HG02852 (cell line): ENCODE data around the gene C17orf67.

Experiments used
- ATAC-seq: cut with Tn5 transposase; IDR thresholded peaks from one replicate; pipeline ENCODE4 v1.9.1; 2021; ENCODE audit warnings: mild to moderate bottlenecking, moderate library complexity; ENCODE audit not compliant: unreplicated experiment

C17orf67 gene

DNA sequence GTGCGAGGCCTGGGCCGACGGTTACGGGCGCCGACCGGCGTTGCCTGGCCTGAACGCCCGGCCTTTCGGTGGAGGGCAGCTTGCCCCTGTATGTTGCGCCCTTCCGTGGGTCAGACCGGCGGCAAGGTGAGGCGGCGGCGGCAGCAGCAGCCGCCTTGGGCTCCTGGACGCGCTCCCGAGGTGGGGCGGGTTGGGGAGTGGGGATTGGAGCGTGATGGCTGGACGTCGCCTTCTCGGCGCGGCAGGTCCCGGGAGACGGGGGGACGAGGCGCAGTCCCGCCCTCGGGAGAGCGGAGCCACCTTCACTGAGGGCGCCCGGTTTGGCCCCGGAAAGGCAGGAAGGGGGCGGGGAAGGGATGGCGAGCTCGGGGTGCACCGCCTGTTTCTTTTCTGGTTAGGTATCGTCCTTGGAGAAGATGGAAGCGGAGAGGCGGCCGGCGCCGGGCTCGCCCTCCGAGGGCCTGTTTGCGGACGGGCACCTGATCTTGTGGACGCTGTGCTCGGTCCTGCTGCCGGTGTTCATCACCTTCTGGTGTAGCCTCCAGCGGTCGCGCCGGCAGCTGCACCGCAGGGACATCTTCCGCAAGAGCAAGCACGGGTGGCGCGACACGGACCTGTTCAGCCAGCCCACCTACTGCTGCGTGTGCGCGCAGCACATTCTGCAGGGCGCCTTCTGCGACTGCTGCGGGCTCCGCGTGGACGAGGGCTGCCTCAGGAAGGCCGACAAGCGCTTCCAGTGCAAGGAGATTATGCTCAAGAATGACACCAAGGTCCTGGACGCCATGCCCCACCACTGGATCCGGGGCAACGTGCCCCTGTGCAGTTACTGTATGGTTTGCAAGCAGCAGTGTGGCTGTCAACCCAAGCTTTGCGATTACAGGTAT, 902 bp upstream of the C17orf67 start:
- peak; percentile 37 for ATAC-seq

DNA sequence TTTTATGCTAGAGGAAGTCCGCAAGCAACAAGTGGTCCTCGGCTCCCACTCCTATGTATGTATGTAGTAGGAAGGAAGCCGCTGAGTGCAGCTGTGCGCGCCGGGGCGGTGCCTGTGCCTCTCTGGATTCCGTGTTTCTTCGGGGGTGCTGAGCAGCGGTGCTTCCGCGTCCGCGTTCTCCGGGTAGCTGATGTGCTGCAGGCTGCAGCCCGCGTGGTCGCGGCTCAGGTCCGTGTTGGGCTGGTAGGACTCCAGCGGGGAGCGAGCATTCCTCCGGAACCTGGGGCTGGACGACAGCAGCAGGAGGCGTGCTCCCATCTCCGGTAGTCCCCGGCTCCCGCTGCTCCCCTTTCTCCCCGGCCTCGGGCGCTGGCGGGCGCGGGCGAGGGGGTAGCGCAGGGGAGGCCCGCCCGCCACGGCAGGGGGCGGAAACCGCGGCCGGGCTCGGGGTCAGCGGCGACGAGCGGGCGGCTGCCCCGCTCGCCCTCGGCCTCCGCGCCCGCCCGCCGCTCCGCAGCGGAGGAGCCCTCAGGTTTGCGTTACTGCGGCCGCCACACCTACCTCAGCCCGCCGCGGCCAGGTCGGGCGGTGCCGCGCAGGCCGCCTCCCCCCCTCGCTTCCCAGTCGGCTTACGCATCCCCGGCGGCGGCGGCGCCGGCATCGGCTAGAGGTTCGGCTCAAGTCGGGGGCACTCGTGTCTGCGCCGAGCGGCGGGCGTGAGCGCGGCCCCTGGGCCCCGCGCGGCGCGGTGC, 487 bp downstream of the C17orf67 start:
- peak; percentile 47 for ATAC-seq

DNA sequence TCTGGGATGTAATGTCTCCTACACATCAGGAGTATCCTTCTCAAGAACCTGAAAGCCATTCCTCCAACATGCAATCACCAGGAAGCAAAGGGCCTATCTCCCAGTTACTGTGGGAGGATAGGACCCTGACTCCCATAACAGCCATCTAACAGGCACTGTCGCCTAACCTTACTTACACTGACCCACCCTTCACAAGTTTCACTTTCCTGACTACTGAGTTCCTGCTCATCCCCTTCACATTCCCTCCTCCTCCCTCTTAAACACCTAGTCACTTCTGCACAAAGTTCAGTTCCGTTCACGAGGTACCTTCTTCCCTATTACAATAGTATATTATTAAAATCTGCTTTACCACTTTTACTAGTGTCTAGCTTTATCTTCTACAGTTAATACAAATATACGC, 1.3 kb downstream of the C17orf67 start:
- ATAC-seq = no peak

DNA sequence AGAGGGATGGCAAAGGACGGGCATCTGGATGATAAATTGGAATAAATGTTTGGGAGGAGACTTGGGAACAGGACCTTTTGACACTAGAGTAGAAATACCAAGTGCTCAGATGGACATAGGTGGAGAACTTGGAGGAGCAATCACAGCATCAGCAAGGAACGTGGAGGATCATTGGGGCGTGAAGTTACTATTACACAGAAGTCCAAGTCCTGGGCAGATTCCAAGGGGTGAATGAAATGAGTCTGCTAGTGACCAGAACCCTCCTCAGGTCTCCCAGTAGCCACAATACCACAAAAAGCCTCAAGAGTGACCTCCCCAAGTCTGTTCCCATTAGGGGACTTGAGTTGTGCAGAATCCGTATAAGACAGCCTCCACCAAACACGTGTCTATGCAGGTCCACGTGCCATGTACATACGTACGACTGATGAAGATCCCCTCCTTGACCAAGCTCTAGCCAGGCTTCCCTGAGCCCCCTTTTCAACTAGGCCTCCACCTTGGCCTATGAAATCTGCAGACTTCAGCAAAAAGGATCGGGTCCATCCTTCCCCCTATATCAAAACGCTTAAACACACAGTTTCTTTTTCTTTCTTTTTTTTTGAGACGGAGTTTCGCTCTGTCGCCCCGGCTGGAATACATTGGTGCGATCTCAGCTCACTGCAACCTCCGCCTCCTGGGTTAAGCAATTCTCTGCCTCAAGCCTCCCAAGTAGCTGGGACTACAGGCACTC, 2.2 kb downstream of the C17orf67 start:
- ATAC-seq = no peak

DNA sequence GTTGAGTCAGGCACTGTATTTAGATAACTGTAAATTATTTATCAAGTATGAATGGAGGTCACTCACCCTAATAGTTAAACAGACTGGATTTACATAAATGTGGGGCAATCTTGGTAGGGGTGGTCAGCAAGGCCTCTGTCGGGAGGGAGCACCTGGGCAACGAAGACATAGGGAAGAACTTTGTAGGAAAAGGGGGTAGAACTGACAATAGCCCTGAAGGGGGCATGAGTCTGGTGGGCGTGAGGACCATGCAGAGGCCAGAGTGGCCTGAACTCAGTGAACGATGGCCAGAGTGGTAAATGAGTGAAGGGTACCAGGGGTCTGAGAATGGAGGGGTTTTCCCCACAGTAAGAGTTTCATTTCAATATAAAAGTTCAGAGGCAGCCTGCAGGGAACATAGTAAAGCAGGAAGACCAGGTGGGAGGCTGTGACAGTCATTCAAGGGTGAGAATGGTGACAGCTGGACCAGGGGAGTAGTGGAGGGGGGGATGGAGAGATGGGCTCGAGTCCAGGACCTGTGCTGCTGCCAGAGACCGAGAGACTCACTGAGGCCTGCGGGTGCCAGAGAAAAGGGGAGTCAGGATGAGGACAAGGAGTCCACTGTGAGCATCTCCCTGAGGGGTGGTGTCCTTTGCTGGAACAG, 2.9 kb downstream of the C17orf67 start:
- no peak for ATAC-seq

DNA sequence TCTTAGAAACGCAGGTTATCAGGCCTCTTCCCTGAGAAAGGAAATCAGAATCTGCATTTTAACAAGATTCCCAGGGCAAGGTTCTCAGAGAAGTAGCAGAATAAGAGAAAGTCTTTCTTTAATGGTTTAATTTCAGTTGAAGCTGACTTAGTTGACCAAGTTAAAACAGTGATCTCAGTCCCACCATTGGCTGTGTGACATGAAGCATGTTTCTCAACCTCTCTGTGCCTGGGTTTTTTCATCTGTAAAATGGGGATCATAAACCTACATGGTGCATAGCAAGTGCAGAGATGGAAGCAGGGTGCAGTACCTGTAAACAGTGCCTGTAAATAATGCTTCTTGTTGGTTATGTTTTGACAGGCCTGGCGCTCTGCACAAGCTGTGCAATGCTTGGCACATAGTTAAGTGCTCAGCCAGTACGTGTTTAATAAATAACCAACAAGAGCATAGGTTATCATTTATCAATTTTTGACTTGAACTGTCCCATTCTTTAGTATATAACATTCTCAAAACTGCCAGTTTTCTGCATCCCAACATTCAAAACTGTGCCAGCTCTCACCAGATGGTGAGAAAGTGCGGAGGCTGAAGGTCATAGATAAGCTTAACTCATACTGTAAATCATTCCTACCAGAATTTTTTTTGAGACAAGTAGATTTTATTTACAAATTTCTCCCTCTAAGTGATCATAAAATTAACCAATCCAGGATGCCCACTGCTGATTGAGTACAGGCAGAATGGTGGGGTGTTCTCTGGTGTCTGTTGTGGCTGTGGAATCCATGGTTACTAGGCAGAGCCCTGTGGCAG, 6.9 kb downstream of the C17orf67 start:
- no peak for ATAC-seq

DNA sequence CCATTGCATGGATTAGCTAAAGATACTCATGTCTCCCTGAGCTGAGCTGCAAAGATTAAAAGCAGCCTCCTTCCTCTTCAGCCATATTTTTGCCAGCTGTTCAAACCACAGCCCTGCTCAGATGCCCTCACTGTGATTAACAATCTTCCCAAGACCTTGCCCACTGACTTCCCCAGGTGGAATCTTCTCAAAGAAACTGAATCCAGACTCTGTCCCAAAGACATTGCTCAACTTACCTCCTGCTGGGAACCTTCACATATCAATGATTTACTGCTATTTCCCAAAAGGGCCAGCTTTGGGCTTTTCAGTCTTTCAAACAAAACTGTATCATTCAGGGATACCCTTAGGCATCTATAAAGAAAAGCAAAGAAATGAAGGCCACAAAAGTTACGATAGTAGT, 9.2 kb downstream of the C17orf67 start:
- ATAC-seq = no peak

DNA sequence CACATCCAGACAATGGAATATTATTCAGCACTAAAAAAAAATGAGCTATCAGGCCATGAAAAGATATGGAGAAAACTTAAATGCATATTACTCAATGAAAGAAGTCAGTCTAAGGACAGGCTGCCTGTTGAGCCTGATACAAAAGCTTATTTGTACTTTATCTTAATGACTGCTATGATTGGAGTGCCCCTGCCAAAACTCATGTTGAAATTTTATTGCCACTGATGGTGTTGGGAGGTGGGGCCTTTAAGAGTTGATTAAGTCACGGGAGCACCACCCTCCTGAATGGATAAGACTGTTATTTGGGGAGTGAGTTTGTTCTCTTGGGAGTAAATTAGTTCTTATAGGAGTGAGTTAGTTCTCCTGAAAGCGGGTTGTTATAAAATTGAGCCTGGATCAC, 9.9 kb downstream of the C17orf67 start:
- no peak for ATAC-seq

DNA sequence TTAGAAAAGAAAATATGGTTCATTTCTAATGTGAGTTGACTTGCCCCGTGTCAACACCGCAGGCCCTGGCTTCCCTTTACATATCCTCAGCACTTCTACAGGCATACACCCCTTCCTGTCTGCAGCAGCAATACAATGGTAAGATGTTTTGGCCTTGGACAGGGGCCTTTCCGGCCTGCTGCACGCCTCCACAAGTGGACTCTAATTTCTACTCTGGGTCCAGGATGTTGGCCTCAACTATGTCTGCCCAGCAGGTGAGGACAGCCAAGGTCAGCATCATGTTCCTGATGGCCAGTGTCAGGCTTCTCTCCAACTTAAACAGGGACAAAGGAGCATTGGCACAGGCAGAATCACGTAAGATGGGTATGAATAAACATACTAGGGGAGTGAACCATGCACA, 11.0 kb downstream of the C17orf67 start:
- ATAC-seq = no peak

DNA sequence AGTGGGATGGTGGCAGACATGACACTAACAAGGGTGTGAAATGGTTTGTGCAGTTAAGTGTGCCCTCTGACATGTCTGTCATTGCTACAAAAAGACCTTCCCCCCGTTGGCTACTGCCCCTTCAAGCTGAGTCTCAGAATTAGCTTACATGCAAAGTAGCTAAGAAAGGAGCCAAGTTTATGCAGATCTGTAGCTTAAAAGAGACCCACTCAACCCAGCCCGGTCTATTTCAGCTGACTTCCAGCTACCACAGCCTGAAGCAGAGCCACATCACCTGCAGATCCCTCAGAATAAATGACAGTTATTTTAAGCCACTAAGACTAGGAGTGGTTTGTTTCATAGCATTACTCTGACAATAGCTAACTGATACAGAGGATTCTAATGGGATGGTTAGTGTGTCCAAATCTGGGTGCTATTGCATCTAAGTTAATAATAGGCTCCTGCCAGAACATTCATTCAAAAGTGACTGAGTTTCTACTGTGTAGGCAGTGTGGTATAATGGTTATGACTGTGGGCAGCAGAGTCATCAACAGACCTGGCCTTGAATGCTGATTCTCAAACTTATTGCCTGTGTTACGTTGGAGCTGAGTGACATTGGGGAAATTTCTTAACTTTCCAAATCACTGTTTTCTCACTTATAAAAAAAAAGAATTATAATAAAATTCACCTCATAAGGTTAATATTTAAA, 11.7 kb downstream of the C17orf67 start:
- no peak for ATAC-seq

DNA sequence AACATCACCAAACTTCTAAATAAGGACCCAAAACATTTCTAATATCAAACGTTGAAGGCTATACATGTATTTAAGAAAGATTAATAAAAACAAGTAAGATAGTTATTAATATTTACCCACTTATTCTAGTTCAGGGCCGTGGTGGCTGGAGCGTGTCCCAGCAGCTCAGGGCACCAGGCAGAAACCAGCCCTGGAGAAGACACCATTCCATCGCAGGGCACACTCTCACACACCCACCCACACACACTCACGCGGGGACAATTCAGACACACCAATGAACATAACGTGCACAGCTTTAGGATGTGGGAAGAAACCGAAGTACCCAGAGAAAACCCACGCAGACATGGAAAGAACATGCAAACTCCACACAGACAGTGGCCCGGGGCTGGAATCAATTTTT, 13.5 kb downstream of the C17orf67 start:
- no peak for ATAC-seq

DNA sequence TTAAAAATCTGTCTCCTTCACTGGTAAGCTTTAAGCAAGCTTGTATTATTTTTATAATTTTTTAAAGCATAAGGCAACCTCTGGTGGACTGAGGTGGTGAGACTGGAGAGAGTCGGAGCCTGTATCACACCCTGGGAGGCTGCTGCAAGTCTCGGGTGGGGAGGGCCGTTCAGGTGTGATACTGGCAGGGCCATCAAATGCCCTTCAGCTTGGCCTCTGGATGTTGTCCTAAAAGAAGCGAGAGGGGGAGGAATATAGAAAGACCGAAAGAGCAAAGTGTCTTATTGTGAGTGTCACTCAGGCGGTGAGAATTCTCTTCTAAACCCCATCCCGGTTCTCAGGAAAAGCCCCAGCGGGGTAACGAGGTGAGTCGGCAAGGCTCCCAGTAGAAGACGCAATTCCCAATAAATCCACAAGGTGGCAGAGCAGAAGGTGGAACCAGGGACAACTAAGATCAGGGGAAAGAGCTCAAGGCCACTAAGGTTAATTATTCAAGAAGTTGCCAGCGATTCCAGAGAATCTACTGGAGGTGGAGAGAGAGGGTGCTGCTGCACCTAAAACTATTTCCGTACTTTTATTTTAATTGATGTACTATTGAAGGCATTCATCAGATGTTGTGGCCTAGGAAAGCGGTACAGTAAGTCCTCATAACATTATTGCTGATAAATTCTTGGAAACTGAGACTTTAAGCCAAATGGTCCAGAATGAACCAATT, 14.1 kb downstream of the C17orf67 start:
- peak; percentile 62 for ATAC-seq

DNA sequence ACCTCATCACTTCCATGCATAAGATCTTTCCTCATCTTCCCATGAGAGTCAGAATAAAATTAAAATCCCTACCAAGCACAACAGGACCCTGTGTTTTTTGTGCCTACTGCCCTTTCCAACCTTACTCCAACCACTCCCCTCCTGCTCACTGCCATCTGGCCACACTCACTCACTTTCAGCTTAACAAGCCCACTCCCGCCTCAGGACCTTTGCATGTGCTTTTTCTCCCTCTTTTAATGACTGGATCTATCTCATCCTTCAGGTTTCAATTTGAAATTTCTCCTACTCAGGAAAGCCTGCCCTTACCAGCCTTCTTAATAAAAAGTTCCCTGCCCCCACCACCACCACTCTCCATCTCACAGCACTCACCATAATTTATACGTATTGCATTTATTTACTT, 14.7 kb downstream of the C17orf67 start:
- ATAC-seq = no peak

DNA sequence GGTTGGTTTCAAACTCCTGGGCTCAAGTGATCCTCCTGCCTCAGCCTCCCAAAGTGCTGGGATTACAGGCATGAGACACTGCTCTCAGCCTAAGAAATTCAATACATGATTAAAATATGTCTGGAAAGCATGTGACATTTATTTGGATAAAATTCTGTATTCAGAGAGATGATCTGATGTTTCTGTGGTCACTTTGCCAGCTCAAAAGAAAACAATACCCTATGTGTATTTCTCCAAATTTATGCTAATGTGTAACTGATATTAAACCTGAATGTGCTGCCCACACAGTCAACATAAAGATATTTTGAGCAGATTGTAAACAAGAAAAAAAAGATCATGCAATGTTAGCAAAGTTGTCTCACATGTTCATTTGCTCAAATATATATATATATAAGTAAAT, 16.7 kb downstream of the C17orf67 start:
- no peak for ATAC-seq

DNA sequence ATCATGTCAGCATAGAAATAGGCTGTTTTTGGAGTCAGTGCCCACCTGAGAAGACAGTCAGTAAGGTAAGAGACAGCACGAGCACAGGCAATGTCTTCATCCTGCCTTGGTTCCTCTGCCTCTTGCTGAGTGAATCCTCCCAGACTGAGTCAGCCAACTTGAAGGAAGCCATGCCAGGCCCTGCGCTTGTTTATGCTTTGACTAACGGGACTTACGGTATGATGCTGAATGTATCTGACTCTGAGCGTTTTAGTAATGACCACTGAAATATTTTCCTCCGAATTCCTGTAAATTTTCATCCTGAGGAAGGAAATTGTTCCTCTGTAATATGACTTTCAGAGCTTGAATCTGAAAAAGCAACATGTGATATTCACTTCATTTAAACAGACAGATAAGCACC, 18.0 kb downstream of the C17orf67 start:
- no peak for ATAC-seq

DNA sequence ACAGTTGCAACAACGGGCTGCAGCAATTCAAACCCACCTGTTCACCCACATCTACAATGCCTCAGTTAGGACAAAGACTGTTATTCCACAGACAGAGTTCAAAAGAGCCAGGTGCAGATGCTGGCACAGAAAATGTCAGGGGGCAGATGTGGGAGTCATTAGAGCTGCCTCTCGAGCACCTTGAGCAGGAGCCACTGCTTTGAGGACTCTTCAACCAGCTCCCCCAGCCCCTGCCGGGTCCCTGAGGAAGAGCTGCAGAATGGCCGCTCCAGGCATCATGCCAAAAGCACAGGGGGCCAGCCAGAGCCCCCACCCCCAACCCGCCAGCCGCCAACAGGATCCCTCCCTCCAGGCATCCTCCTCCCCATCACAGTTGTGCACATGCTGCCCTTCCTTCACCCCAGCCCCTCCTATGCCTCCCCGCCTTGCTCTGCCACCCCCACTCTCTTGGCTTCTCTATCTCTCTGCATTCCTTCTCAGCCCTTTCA, 20.8 kb downstream of the C17orf67 start:
- no peak for ATAC-seq

DNA sequence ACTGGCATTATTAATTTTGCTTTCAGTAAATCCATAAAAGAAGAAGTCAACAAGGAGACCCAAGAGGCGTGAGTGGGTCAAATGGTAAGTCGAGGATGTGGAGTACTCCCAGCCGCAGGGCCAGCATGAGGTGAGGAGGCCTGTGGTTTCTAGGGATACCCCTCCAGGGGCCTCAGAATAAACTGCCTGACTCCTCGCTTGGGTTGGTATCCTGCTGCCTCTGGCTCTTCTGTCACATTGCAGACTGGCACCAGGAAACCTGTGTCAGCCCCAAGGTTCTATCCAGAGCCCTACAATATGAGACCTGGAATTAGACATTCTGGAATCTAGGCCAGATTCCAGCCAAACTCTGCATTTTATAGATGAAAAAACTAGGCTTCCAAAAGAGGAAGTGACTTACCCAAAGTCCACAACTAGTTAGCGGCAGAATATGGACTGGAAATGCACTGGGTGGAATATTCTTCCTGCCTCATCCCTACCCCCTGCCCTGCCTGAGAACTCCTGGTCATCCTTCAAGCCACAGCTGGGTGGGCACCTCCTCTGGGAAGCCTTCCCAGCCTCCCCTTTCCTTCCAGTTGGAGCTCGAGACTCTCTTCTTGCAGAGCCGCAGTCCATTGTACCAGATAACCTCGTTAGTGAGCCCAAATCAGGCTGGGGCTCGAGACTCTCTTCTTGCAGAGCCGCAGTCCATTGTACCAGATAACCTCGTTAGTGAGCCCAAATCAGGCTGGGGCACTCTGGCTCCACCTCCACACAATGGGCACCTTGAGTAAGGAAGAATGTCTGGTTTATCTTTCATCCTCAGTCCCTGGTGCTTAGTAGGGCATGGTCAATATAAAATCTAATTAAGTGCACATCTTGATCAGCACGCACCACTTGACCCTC, 22.6 kb downstream of the C17orf67 start:
- ATAC-seq = no peak

DNA sequence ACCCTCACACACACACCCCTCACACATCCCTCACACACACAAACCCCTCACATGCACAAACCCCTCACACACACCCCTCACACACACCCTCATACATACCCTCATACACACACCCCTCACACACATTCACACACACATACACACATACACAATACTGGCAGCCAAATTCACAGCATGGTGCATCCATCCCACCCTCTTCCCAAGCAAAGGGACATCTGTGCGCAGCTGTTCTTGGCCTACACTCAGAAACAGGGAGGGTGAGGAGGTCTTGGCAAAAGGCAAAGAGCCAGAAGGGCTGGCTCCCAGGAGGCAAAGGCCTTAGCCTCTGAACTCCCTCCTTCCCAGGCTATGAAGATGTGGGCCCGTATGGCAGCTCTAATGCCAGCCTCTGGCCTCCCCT, 23.4 kb downstream of the C17orf67 start:
- ATAC-seq = no peak
